Epidermal melanocyte (primary cell): ENCODE data around the gene ASB16.

ENCODE experiments used
- DNase-seq: peaks from one replicate; pipeline ENCODE4 v3.0.0; 2011; ENCODE audit warnings: low spot score; ENCODE audit not compliant: insufficient read length

The ASB16 gene

DNA sequence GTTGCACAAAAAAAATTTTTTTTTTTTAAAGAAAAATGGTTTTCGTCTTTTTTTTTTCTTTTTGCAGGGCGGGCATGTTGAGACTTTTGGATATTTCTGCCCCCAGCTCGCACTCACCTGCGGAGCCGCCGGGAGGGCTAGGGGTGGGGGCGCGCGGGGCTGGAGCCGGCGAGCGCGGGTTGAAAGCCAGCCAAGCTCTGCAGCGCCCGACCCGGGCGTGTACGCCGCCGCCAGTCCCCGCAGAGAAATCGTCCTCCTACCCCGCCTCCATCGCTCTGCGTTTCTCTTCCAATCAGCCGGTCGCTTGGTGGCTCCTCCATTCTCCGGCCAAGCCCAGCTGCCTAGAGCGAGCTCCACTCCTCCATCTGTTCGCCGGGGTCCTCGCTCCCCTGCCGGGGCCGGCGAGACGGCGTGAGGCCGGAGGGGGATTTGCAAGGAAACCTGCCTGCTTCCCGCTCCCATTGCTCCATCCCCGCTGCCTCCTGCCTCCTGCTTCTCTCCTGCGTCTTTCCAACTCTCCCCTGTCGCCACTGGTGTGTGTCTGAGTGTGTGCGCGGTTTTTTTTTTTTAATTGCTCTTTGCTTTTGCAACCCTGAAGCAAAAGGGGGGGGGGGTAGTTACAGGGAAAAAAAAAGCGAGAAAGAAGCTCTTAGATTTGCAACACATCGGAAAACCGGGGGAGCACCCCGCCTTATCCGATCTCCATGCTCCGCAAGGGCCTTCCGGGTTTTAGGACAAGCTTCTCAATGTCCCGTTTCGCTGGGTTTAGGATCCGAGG, 50.8 kb downstream of the ASB16 start:
- no peak for DNase-seq

- DNase-seq = no peak
Observed at GRCh38 chr17:44221862-44222111, 51.3 kb downstream of the ASB16 start.

DNA sequence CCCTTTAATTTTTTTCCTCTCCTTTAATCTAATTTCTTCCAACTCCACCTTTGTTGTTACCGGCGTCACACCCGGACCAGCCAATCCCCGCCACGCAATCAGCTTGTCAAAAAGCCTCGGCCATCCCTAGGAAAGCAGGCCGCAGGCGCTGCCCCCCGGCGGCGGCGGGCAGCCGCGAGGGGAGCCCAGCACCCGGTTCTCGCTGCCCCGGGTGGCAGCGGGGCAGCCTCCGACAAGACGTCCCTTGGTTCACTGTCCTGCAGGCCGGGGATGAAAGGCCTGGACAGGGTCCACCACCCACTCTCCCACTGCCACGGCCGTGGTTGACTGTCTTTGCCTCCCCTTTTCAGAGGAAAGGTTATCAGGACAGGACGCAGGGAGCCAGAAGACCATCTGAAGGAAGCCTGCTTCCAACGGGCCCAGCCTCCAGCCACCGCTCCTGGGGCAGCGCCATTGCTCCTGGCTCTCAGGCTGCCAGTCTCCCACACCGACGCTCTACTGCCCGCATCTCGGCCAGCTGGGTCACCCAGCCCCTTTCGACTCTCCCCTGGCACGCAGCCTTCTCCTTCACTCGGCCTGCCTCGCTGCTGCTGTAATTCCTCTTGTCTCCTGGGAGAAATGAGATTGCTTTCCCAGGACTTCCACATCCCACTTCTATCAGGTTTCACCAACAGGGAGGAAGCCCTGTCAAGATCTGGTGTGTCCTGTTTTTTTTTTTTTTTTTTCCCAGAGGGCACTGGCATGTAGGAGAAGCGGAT, 51.8 kb downstream of the ASB16 start:
- DNase-seq = peak; percentile 62

DNA sequence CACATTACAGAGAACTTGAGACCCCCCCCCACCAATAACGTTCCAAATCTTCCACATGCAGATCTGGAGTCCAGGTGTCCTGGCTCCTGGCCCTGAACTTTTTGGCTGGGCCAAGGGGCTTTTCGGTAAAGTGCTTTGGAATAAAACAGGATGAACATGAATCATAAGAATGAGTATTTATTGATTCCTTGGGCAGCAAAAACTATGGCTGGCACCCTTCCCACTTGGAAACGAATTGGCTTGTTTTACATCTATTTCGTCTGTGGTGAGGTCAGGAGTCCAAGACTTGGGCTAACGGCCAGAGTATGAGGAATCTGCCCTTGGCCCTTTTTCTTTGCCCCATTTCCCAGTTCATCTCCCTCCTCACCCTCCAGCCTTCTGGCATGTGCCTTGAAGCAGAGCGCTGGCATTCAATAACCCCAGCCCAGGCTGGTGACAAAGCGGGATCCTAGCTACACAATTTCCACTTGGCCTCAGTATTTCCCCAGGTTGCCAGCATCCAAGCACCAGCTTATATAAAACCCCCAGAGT, 53.1 kb downstream of the ASB16 start:
- DNase-seq = peak; percentile 78
